ENCODE data around the gene SLC2A9. TPM values are rescaled to one million over a fixed set of nuclear protein-coding genes. Genes with fewer than 3 reads are reported as not detected.

Gene SLC2A9
- total and polyA plus RNA-seq, 2 of the 4 experiments (the other 2 are of a cell fraction), result 0.72 to 2.1 TPM

DNA sequence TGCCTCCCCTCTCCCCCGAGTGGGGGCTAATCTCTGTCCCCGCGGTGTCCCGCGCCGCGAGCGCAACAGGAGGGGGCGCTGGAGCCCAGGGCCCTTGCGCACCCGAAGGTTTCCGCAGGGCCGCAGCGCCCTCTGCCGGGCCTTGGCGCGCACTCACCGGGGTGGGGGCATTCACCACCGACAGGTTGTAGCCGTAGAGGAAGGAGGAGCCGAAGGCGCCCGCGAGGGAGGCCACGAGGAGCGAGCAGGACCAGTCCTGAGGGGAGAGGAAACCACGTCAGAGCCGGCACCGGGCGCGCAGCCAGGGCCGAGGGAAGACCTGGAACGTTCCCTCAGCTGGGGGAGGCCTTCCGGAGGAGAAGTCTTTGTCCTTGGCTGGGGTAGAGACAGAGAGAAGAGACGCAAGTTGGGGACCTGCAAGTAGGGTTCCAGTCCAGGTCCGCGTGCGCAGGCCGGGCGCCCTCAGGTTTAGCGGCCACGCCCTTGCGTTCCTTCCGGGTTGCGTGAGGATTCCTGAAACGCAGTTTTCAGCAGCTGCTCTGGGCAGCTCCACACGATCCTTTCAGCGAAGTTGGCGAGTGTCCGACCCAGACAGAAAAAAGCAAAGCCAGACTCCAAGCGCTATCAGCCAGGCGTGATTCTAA is 2.4 kb downstream of the SLC2A9 start:
- H3K4me1 ChIP-seq (ENCODE audit: control insufficient read depth, insufficient read depth, low read length), result peaks cover 6% of the 10 kb centered on the region; the same call in 1 of the 2 replicates
- H2BK20ac ChIP-seq (ENCODE audit: low read depth, low read length), result peak overlapping the region; percentile 57; the same call in 1 of the 2 replicates
- dilution Hi-C loops (cut with HindIII; ENCODE audit: low sequenced_read_pairs, unreplicated experiment), result no loop called here
- ATAC-seq (ENCODE audit: low read depth), result peak; percentile 96
- TF ChIP-seq MAZ (IDR thresholded peaks at IDR 0.05; ENCODE audit: borderline replicate concordance, low read depth, low read length), result peak; percentile 98
- TF ChIP-seq, protein P1, sequence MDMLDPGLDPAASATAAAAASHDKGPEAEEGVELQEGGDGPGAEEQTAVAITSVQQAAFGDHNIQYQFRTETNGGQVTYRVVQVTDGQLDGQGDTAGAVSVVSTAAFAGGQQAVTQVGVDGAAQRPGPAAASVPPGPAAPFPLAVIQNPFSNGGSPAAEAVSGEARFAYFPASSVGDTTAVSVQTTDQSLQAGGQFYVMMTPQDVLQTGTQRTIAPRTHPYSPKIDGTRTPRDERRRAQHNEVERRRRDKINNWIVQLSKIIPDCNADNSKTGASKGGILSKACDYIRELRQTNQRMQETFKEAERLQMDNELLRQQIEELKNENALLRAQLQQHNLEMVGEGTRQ (IDR thresholded peaks at IDR 0.05; ENCODE audit: low read depth, low read length), result peak; percentile 91
- no peak for TF ChIP-seq FOS (IDR thresholded peaks at IDR 0.05; ENCODE audit: low read depth, low read length)
- peak; percentile 28 for TF ChIP-seq RCOR1 (IDR thresholded peaks at IDR 0.05; ENCODE audit: insufficient replicate concordance, low read length)
- no peak for TF ChIP-seq MXI1 (IDR thresholded peaks at IDR 0.05; ENCODE audit: borderline replicate concordance, low read depth, low read length)
- 0 out of 2 replicates have a peak, but pooled peaks have one; percentile 24 for TF ChIP-seq POLR2A (IDR thresholded peaks at IDR 0.05; ENCODE audit: low read depth, low read length)
- TF ChIP-seq RAD21 (IDR thresholded peaks at IDR 0.05; ENCODE audit: low read length), result peak; percentile 77
- no peak for TF ChIP-seq NFE2L2 (IDR thresholded peaks at IDR 0.05; ENCODE audit: low read depth, low read length)
- TF ChIP-seq CTCF (conservative IDR thresholded peaks at IDR 0.05; ENCODE audit: low read depth, low read length), result peak; percentile 99
- TF ChIP-seq SMC3 (IDR thresholded peaks at IDR 0.05; ENCODE audit: low read depth, low read length), result peak; percentile 62
- H3K4ac ChIP-seq (ENCODE audit: low read depth, low read length), result peak overlapping the region; percentile 88
- no peaks in the 10 kb centered on the region for H4K20me1 ChIP-seq (ENCODE audit: insufficient read depth, low read length)
- CTCF ChIA-PET, result interaction anchor here (0.8 to 1.8 kb wide), 4 partner anchors 11 to 45 kb away, joined by 3 to 6 read pairs (median 4); no protein-coding TSS in a partner anchor
- H4K91ac ChIP-seq (ENCODE audit: insufficient read depth, low read depth, low read length), result peak overlapping the region; percentile 86
- in situ Hi-C loops (cut with MboI; ENCODE audit: low sequenced_read_pairs), result loop anchor here (5.0 kb wide), 1 partner anchor 257 kb away; no protein-coding TSS in a partner anchor
- H3K27me3 ChIP-seq (ENCODE audit: control insufficient read depth, insufficient read depth, low read length), result no peaks in the 10 kb centered on the region
- no peaks in the 10 kb centered on the region for H3K36me3 ChIP-seq (ENCODE audit: control insufficient read depth, insufficient read depth, low read length)
- peak overlapping the region; percentile 53 for H3K9ac ChIP-seq (ENCODE audit: low read depth, low read length)
- BruUV-seq (replicated peaks), result no TSS peak
- peak overlapping the region; percentile 67 for H2AK9ac ChIP-seq (replicated peaks; ENCODE audit: low read depth, low read length, poor library complexity)
- peak overlapping the region; percentile 34; the same call in 1 of the 2 replicates for H3K18ac ChIP-seq (ENCODE audit: low read depth, low read length)
- peaks cover 8% of the 10 kb centered on the region for H3K9me1 ChIP-seq (ENCODE audit: insufficient read depth, low read length)
- intact Hi-C loops (cut with micrococcal nuclease), result loop anchor here (1.0 to 10.0 kb wide), 3 partner anchors 44 to 384 kb away; no protein-coding TSS in a partner anchor
- WGBS, 2 experiments (ENCODE audit: extremely low coverage in 2 of 2, insufficient read length in 1 of 2), result 4% methylated on average over 24 of the region's 52 CpGs; no CpG with 5 or more reads in 1 of the 2 experiments
- POLR2A ChIA-PET (ENCODE audit: unreplicated experiment), result no interaction called here
- H2AK5ac ChIP-seq (ENCODE audit: low read depth, low read length), result peak overlapping the region; percentile 86
- peak overlapping the region; percentile 6 for H2BK5ac ChIP-seq (ENCODE audit: low read depth, low read length, poor library complexity, severe bottlenecking)
- peak overlapping the region; percentile 85; the same call in 2 of the 3 replicates for H2BK15ac ChIP-seq (ENCODE audit: low read depth, low read length)
- no peaks in the 10 kb centered on the region for H3K79me1 ChIP-seq (ENCODE audit: low read depth in 1 of 2, low read length in 2 of 2)
- H3K4me2 ChIP-seq (ENCODE audit: low read depth, low read length), result peak overlapping the region; percentile 60
- H2BK120ac ChIP-seq (ENCODE audit: low read depth, low read length), result peak overlapping the region; percentile 87
- H3K14ac ChIP-seq (replicated peaks; ENCODE audit: low read depth, low read length), result peak overlapping the region; percentile 79
- peak overlapping the region; percentile 98 for H2AFZ ChIP-seq (replicated peaks; ENCODE audit: low read length, poor library complexity)
- peak; percentile 93 for DNase-seq
- peak overlapping the region; percentile 84 for H3K27ac ChIP-seq (ENCODE audit: insufficient read depth, low read length)
- H3K56ac ChIP-seq (ENCODE audit: extremely low read depth, insufficient read depth, low read length), result peak overlapping the region; percentile 17; the same call in 1 of the 2 replicates
- H4K5ac ChIP-seq (ENCODE audit: low read depth, low read length), result peak overlapping the region; percentile 23; the same call in 1 of the 2 replicates
- H4K8ac ChIP-seq (ENCODE audit: low read depth in 2 of 2, low read length in 2 of 2), result peak overlapping the region; percentile 91 to 94
- H3K9me3 ChIP-seq (ENCODE audit: control insufficient read depth, insufficient read depth, low read length), result no peaks in the 10 kb centered on the region
- H3K4me3 ChIP-seq (ENCODE audit: insufficient read depth, low read depth, low read length), result peak overlapping the region; percentile 29
- peak overlapping the region; percentile 72 for H3K23ac ChIP-seq (ENCODE audit: low read depth, low read length)
